NCI-H446 treated with DMSO at 0.1 percent for 48 hours (cell line): ENCODE measurements around the gene DENND6B.

Source experiments
- DNase-seq: peaks from one replicate; lab custom pipeline; 2025; lab: John Stamatoyannopoulos, UW

The DENND6B gene

GRCh38 chr22:50304528-50305392, 22.1 kb downstream of the DENND6B start:
- peak; percentile 88 for DNase-seq

GRCh38 chr22:50303848-50304527, 22.8 kb downstream of the DENND6B start:
- DNase-seq, result no peak

- no peak for DNase-seq
These were observed 23.3 kb downstream of the DENND6B start for GRCh38 chr22:50303515-50303847.

- DNase-seq, result no peak
These were observed 24.2 kb downstream of the DENND6B start for GRCh38 chr22:50302564-50302963.

GRCh38 chr22:50302041-50302541, 24.7 kb downstream of the DENND6B start:
- no peak for DNase-seq

GRCh38 chr22:50301581-50301991, 25.2 kb downstream of the DENND6B start:
- DNase-seq, result no peak

- DNase-seq, result no peak
These were observed 26.1 kb downstream of the DENND6B start for GRCh38 chr22:50300620-50301257.

GRCh38 chr22:50299785-50300619, 26.8 kb downstream of the DENND6B start:
- DNase-seq, result no peak

- DNase-seq, result no peak
These were observed 27.7 kb downstream of the DENND6B start for GRCh38 chr22:50298937-50299784.

GRCh38 chr22:50298266-50298637, 28.6 kb downstream of the DENND6B start:
- no peak for DNase-seq

GRCh38 chr22:50297510-50298265, 29.1 kb downstream of the DENND6B start:
- DNase-seq, result no peak

- no peak for DNase-seq
These were observed 29.9 kb downstream of the DENND6B start for GRCh38 chr22:50296658-50297490.

- DNase-seq, result no peak
These were observed 32.5 kb downstream of the DENND6B start for GRCh38 chr22:50294319-50294656.

- DNase-seq, result no peak
These were observed 33.1 kb downstream of the DENND6B start for GRCh38 chr22:50293441-50294318.

GRCh38 chr22:50292643-50293440, 34.0 kb downstream of the DENND6B start:
- DNase-seq, result no peak

GRCh38 chr22:50289942-50290630, 36.7 kb downstream of the DENND6B start:
- DNase-seq, result no peak
